Measurements from ENCODE around the gene RNF10. TPM values are rescaled to one million over a fixed set of nuclear protein-coding genes. Genes with fewer than 3 reads are reported as not detected.

RNF10 gene
- 78.5 and 86.4 TPM in 2 replicates for total RNA-seq

DNA sequence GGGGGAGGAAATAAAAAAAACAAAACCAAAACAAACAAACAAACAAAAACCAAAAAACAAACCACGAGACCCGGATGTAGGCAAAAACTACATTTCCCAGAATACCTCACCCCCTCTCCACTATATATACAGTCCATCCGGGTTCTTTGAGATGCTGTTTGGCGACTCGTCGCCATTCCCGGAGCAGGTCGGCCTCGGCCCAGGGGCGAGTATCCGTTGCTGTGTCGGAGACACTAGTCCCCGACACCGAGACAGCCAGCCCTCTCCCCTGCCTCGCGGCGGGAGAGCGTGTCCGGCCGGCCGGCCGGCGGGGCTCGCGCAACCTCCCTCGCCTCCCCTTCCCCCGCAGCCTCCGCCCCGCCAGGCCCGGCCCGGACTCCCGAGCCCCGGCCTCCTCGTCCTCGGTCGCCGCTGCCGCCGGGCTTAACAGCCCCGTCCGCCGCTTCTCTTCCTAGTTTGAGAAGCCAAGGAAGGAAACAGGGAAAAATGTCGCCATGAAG, at the start of gene RNF10:
RNF10 (plus strand) TSS at position 154 of the 500 bp plus-strand sequence. CDS start 456 bp downstream, outside the sequence.

DNA sequence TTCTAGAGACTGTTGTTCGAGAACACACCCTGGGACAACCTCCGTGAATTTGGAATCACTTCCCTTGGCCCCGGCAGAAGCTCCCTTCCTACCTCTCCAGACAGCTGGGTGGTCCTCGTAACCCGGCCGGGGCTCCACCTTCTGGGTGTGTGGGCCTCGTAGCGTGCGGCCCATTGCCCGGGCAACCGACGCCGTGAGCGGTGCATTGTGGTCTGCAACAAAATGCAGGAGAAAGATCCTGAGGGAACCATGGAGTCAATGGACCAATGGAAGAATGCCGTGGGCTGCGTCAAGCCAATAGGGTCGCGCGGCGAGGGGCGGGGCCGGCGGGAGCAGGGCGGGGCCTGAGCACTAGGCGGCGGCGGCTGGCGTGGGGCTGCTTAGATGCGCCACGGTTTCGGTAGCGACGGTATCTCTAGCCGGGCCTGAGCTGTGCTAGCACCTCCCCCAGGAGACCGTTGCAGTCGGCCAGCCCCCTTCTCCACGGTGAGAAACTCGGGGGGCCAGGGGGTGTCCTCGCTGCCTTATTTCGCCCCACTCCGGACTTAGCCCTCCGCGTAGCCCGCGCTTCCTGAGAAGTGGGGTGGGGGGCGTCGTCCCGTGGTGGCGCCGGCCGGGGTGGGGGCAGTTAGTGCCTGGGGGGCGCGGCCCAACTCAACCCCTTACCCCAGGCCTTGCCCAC, 38.3 kb upstream of the RNF10 start, which contains the start of gene DYNLL1:
DYNLL1 (plus strand) TSS at position 383 of the 682 bp plus-strand sequence. CDS start 309 bp downstream, outside the sequence.

DNA sequence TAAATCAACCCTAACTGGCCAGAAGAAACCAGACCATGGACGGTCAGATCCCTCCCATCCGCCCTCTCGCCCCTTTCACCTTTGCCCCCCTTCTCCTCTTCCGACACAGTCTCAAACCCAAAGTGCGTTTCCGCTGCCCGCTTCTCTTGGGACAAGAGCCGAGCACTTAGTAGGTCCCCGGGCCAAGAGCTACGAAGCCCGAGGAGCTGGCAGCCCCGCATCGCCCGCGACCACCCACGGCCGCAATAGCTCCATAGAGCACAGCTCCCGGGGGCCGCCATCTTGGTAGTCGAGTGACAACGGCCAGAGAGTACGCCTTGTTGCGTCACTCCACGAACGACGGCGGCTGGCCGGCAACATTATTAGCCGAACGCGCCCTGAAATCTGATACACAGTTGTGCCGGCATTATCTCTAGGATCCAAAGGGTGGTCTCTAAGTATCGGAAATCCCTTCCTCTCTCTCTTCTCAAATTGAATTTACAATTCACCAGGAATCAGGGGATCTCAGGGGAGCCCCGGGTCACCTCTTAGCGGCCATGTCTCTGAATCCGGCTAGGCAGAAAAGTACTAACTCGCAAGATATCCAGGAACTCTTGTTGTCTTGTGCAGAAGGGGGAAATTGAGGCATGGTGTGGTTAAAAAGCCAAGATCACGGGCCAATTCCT, 5.2 kb upstream of the RNF10 start, which contains the start of gene COQ5:
COQ5 (minus strand) TSS at position 298 of the 665 bp plus-strand sequence; CDS start at position 281, 17 bp downstream.

DNA sequence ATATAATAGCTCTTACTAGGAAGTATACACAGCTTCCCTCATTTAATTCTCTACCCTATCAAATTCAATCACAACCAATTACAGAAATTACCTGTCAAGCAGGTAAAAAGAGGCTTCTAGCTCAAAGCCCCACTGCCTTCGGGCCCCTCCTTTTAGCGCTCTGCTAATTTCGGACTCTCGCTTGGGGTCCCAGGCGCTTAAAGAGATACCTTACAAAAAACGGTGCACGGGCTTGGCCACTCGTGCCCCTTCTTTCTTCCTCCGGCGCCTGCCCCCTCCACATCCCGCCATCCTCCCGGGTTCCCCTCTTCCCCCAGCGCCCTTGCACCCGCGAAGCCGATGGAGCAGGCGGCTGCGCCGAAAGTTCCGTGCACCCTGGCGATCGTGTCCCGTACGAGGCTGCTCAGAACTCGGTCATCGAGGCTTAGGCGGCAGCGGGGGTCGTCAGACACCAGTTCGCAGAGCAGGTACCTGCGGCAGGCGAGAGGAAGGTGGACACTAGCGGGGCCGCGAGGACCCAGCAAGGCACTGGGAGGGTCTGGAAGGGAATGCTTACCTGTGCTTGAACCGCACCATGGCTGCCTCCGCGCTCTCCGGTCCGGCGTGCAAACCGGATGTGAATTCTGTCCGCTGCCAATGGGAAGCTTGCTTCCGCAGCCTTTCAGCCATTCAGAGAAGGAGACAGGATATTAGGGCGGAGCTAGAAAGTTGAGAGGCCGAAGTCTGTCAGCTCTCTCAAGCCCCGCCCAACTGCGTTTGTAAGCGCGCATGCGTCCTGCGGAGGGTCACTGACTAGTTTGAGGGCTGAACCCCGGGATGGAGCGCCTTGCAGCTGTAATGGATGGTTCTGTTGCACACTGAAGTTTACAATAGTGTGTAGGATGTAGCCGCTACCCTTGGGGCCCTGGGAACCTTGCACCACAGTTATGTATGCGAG, 46.9 kb downstream of the RNF10 start, which contains the start of gene POP5:
POP5 (minus strand) TSS at position 616 of the 937 bp plus-strand sequence; CDS start at position 576, 40 bp downstream.

Other genes starting within 250 kb of the RNF10 start
- under 0.01 TPM in 2 replicates for gene RNU4-2, start 242.5 kb upstream of the RNF10 start, total RNA-seq
- under 0.01 TPM in 2 replicates for gene RNU4-1, start 241.1 kb upstream of the RNF10 start, total RNA-seq
- 0.50 and 2.6 TPM in 2 replicates for gene SIRT4, start 232.0 kb upstream of the RNF10 start, total RNA-seq
- gene PLA2G1B, start 206.6 kb upstream of the RNF10 start, total RNA-seq: not detected in 2 replicates
- not detected in 2 replicates for gene MSI1, start 165.2 kb upstream of the RNF10 start, total RNA-seq
- gene COX6A1, start 96.2 kb upstream of the RNF10 start, total RNA-seq: 355 and 387 TPM in 2 replicates
- gene TRIAP1, start 88.0 kb upstream of the RNF10 start, total RNA-seq: 22.5 and 27.4 TPM in 2 replicates
- 15.5 and 15.8 TPM in 2 replicates for gene GATC, start 87.9 kb upstream of the RNF10 start, total RNA-seq
- 58.2 and 58.8 TPM in 2 replicates for gene SRSF9, start 64.6 kb upstream of the RNF10 start, total RNA-seq
- gene DYNLL1, start 38.2 kb upstream of the RNF10 start, total RNA-seq: 242 and 291 TPM in 2 replicates
- gene COQ5, start 5.2 kb upstream of the RNF10 start, total RNA-seq: 17.8 and 24.1 TPM in 2 replicates
- gene POP5, start 47.0 kb downstream of the RNF10 start, total RNA-seq: 16.7 and 20.7 TPM in 2 replicates
- 0.44 TPM in 1 of 2 replicates, not detected in the other for gene CABP1, start 106.3 kb downstream of the RNF10 start, total RNA-seq
- 72.6 and 74.4 TPM in 2 replicates for gene MLEC, start 152.8 kb downstream of the RNF10 start, total RNA-seq
- gene UNC119B, start 176.1 kb downstream of the RNF10 start, total RNA-seq: 23.8 and 25.9 TPM in 2 replicates
- gene ACADS, start 191.5 kb downstream of the RNF10 start, total RNA-seq: 18.6 and 24.5 TPM in 2 replicates

Measured in cardiac ventricle fibroblast (primary cell).